Measurements from ENCODE around the gene PRMT3.
"Not testable (repeated sequence)": the region's sequence is repeated elsewhere in the genome, so short reads cannot be mapped to it uniquely, and the experiment has no call there.

Gene PRMT3

DNA sequence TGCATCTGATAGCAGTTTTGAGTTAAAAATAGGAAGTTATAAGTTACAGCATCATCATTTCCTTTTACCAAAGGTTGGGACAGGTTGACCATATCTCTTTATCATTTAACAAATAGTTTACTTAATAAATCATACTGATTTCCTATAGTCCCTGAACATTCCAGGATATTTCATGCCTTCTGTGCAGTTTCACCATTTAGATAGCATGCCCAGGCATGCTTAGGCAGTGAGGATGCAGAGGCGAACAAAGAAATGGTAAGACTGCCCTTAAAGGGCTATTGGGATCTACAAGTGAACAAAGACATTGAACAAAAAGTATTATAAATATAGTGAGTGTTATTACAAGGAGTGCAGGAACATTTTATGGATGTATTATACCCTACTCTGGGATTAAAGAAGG lies 96.4 kb downstream of the PRMT3 start:
- H3K4me3 ChIP-seq (ENCODE audit: low read depth, low read length): no peak overlapping the region
- DNase-seq (ENCODE audit: low read depth): no peak
- TF ChIP-seq, protein P1, sequence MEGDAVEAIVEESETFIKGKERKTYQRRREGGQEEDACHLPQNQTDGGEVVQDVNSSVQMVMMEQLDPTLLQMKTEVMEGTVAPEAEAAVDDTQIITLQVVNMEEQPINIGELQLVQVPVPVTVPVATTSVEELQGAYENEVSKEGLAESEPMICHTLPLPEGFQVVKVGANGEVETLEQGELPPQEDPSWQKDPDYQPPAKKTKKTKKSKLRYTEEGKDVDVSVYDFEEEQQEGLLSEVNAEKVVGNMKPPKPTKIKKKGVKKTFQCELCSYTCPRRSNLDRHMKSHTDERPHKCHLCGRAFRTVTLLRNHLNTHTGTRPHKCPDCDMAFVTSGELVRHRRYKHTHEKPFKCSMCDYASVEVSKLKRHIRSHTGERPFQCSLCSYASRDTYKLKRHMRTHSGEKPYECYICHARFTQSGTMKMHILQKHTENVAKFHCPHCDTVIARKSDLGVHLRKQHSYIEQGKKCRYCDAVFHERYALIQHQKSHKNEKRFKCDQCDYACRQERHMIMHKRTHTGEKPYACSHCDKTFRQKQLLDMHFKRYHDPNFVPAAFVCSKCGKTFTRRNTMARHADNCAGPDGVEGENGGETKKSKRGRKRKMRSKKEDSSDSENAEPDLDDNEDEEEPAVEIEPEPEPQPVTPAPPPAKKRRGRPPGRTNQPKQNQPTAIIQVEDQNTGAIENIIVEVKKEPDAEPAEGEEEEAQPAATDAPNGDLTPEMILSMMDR (IDR thresholded peaks at IDR 0.05; ENCODE audit: low read depth, low read length, missing control alignments): no peak

DNA sequence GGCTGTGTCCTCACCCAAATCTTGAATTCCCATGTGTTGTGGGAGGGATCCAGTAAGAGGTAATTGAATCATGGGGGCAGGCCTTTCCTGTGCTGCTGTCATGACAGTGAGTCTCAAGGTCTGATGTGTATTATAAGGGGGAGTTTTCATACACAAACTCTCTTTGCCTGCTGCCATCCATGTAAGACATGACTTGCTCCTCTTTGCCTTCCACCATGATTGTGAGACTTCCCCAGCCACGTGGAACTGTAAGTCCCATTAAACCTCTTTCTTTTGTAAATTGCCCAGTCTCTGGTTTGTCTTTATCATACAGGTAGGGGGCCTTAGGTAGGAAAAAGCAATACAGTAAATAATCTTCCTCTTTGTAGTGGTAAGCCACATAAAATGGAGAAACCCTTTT lies 96.9 kb downstream of the PRMT3 start:
- not testable (repeated sequence) for H3K4me3 ChIP-seq (ENCODE audit: low read depth, low read length); DNase-seq (ENCODE audit: low read depth)

DNA sequence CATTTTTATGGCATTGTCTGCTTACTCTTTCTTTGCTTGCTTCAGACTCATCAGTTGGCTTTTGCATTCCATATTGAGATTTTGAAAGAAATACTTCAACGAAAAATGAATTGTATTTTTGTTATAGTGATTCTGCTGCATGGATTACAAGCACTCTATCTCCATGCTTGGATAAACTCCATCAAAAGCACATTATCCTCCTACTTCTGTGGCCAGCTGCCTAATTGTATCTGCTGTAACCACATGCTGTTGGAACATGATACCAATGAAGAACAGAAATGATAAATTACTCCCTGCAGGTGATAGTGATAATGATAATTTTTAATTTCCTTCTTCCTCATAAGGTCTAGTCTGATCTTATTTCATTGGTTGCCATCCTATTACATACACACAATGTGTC lies 100.8 kb downstream of the PRMT3 start:
- TF ChIP-seq, protein P1 (IDR thresholded peaks at IDR 0.05; ENCODE audit: low read depth, low read length, missing control alignments): no peak
- no peak for DNase-seq (ENCODE audit: low read depth)

DNA sequence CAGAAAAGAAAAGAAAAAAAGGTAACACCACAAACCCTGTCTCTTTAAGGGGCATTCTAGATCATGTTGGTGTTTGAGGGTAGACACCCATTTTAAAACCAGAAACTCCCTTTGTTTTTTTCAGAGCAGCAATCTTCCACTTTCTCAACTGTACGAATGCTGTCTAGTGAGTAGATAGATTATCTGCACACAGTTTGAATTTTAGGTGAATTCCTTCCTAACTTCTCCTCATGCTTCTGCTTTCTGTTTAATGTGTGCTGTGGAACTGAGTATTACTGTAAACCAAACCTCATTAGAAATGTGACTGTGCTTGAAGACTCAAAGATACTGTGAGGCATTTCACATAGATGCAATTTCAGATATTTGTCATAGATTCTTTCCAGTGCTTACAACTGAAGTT lies 102.4 kb downstream of the PRMT3 start:
- no peak for DNase-seq (ENCODE audit: low read depth)

More for the DNA sequence above, 100.8 kb downstream of the PRMT3 start:
- H3K4me3 ChIP-seq (ENCODE audit: low read depth, low read length): no peak overlapping the region

DNA sequence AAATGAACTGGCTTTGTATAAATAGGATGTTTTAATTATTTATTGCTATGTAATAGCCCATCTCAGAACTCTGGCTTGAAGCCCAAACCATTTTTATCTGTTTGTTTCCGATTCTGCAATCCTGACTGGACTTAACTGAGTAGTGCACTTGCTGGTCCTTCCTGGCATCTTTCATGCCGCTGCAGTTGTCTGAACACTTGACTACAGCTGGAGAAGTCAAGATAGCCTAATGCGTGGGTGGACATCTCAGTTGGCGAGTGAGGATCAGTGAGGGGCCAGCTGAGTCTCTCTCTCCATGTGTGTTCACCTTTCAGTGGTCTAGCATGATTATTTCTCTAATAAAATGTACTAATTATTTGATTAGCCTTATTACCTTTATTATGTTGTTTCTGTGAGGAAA lies 105.8 kb downstream of the PRMT3 start:
- no peak for DNase-seq (ENCODE audit: low read depth)
- no peak overlapping the region for H3K4me3 ChIP-seq (ENCODE audit: low read depth, low read length)
- TF ChIP-seq, protein P1 (IDR thresholded peaks at IDR 0.05; ENCODE audit: low read depth, low read length, missing control alignments): no peak

More for the DNA sequence above, 102.4 kb downstream of the PRMT3 start:
- no peak overlapping the region for H3K4me3 ChIP-seq (ENCODE audit: low read depth, low read length)
- TF ChIP-seq, protein P1 (IDR thresholded peaks at IDR 0.05; ENCODE audit: low read depth, low read length, missing control alignments): no peak

DNA sequence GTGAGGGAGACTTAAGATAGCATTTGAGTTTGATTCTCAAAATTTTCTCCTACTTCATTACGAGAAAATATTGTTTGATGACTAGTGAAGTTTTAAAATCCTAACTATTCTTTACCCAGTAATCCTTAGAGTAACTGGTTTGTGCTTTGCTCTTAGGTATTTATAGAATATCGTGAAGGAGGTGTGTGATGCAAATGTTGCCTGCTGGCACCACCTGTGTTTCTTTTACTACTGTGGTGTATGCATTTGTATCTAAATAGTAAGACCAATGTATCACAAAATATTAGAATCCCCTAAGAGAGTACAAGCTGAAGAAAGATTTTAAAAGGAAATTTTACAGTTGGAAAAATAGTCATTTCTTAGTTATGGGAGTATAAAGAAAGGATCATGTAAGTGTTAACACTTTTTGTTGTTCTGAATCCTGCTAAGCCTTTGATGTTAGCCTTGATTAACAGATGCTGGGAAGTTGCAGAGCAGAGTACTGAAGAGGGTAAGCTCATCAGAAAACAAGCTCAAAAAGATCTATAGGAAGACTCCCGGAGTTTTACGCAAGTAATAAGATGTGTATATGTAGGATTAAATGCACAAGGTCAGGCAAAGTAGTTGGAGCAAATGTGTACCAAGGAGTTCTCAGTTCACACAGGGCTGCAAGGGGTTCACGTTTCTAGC lies 109.7 kb downstream of the PRMT3 start:
- DNase-seq (ENCODE audit: low read depth): no peak
- TF ChIP-seq, protein P1 (IDR thresholded peaks at IDR 0.05; ENCODE audit: low read depth, low read length, missing control alignments): no peak
- no peak overlapping the region for H3K4me3 ChIP-seq (ENCODE audit: low read depth, low read length)

DNA sequence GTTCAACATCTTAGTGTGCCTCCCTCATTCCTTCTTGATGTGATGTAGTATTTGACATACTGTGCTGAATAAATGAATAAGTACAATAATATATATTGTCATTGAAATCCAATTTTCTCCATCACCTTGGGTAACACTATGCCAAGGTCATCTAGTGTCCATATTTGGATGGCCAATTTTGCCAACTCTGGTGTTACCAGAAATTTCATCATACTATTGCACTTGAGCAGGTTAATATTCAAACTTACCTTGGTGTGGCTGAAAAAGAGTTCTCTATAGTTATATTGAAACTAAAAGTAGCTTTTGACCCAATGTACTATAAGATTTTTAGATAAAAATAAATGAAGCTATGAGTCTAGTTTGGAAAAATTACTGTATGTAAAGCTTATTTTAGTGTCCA lies 113.7 kb downstream of the PRMT3 start:
- TF ChIP-seq, protein P1 (IDR thresholded peaks at IDR 0.05; ENCODE audit: low read depth, low read length, missing control alignments): no peak
- no peak for DNase-seq (ENCODE audit: low read depth)
- H3K4me3 ChIP-seq (ENCODE audit: low read depth, low read length): no peak overlapping the region

Data from GM12864 (cell line).